Activated B cell treated with CpG ODN at 0.5 μM for 24 hours (primary cell): ENCODE data around the gene RBM47. TPM values are rescaled to one million over a fixed set of nuclear protein-coding genes. Genes with fewer than 3 reads are reported as not detected.
"Not testable (repeated sequence)": the region's sequence is repeated elsewhere in the genome, so short reads cannot be mapped to it uniquely, and the experiment has no call there.

ENCODE experiments used
- ATAC-seq: fragments of 200-7000 bp; cut with Tn5 transposase; one replicate; pipeline ENCODE4 v1.10.0; 2021; ENCODE audit warnings: low read depth, mild to moderate bottlenecking, moderate library complexity
- CTCF ChIA-PET: fragments of 350-600 bp; sonication (Branson Sonifier 250); formaldehyde crosslinking; loops from one replicate; lab custom pipeline; 2021; ENCODE audit warnings: antibody characterized with exemption; lab: Charles Lee
- POLR2A ChIA-PET: fragments of 350-600 bp; sonication (Branson Sonifier 250); formaldehyde crosslinking; loops from one replicate; lab custom pipeline; 2021; ENCODE audit warnings: antibody characterized with exemption; lab: Charles Lee
- DNase-seq: peaks from one replicate; pipeline ENCODE4 v3.0.0; 2022
- H3K27ac Mint-ChIP-seq: one replicate; pipeline ENCODE4 v1.8.0; 2020; ENCODE audit warnings: mixed read lengths
- H3K27me3 Mint-ChIP-seq: one replicate; pipeline ENCODE4 v1.8.0; 2021; ENCODE audit warnings: mixed read lengths
- H3K36me3 Mint-ChIP-seq: one replicate; pipeline ENCODE4 v1.8.0; 2021; ENCODE audit warnings: low read depth, mixed read lengths
- H3K4me1 Mint-ChIP-seq: one replicate; pipeline ENCODE4 v1.8.0; 2021; ENCODE audit warnings: mixed read lengths
- H3K4me3 Mint-ChIP-seq: one replicate; pipeline ENCODE4 v1.8.0; 2020; ENCODE audit warnings: mild to moderate bottlenecking, mixed read lengths
- H3K9me3 Mint-ChIP-seq: one replicate; pipeline ENCODE4 v1.8.0; 2020; ENCODE audit warnings: mixed read lengths
- CTCF ChIP-seq: fragments of 200-600 bp; IDR thresholded peaks from one replicate; pipeline ENCODE4 v1.8.0; 2022; ENCODE audit warnings: antibody characterized with exemption, mild to moderate bottlenecking
- intact Hi-C: fragments of 100-400 bp; cut with micrococcal nuclease; formaldehyde crosslinking; loops from one replicate; pipeline ENCODE4 v1.15.1; 2024
- total RNA-seq: library from RNA; stranded (reverse); gene quantifications from 2 replicates; pipeline ENCODE4 v1.2.3, GENCODE V29; 2022

The RBM47 gene
- total RNA-seq, 1 donor from 2014 or later, result 8.0 TPM

- Mint-ChIP-seq H3K4me1 (no peaks in the 10 kb centered on the region), H3K27me3 (peaks cover 3% of the 10 kb centered on the region), H3K27ac (no peak overlapping the region), H3K36me3 (peaks cover 7% of the 10 kb centered on the region), H3K9me3 (peaks cover 13% of the 10 kb centered on the region), H3K4me3 (no peak overlapping the region)
- intact Hi-C loops, result no loop called here
- ATAC-seq, result no peak
- TF ChIP-seq CTCF, result no peak
- CTCF ChIA-PET, result no interaction called here
- no peak for DNase-seq
- POLR2A ChIA-PET, result no interaction called here
These were observed 219.8 kb downstream of the RBM47 start for GRCh38 chr4:40409835-40410234.

- H3K27me3 Mint-ChIP-seq, ATAC-seq, intact Hi-C loops, CTCF ChIA-PET, H3K36me3 Mint-ChIP-seq, H3K27ac Mint-ChIP-seq, DNase-seq, H3K4me3 Mint-ChIP-seq, H3K4me1 Mint-ChIP-seq, POLR2A ChIA-PET: not testable (repeated sequence)
- peaks cover 13% of the 10 kb centered on the region for H3K9me3 Mint-ChIP-seq
These were observed 222.2 kb downstream of the RBM47 start for GRCh38 chr4:40407468-40407867.

GRCh38 chr4:40406340-40406739 is 223.3 kb downstream of the RBM47 start:
- no peak overlapping the region for H3K4me3 Mint-ChIP-seq

GRCh38 chr4:40405193-40405592 is 224.5 kb downstream of the RBM47 start:
- CTCF ChIA-PET, result no interaction called here
- Mint-ChIP-seq H3K27me3 (peaks cover 3% of the 10 kb centered on the region), H3K36me3 (peaks cover 7% of the 10 kb centered on the region), H3K4me3 (no peak overlapping the region), H3K4me1 (no peaks in the 10 kb centered on the region), H3K9me3 (peaks cover 13% of the 10 kb centered on the region), H3K27ac (no peak overlapping the region)
- no peak for ATAC-seq
- intact Hi-C loops, result no loop called here
- POLR2A ChIA-PET, result no interaction called here
- DNase-seq, result no peak
- TF ChIP-seq CTCF, result no peak

More at GRCh38 chr4:40406340-40406739, 223.3 kb downstream of the RBM47 start:
- intact Hi-C loops, result no loop called here
- CTCF ChIA-PET, result no interaction called here
- POLR2A ChIA-PET, result no interaction called here
- H3K27me3 Mint-ChIP-seq, result peaks cover 3% of the 10 kb centered on the region
- peaks cover 7% of the 10 kb centered on the region for H3K36me3 Mint-ChIP-seq
- ATAC-seq, result no peak
- TF ChIP-seq CTCF, result no peak
- no peaks in the 10 kb centered on the region for H3K4me1 Mint-ChIP-seq
- H3K9me3 Mint-ChIP-seq, result peaks cover 13% of the 10 kb centered on the region
- H3K27ac Mint-ChIP-seq, result no peak overlapping the region
- no peak for DNase-seq

- POLR2A ChIA-PET, result no interaction called here
- peaks cover 13% of the 10 kb centered on the region for H3K9me3 Mint-ChIP-seq
These were observed 226.6 kb downstream of the RBM47 start for GRCh38 chr4:40403081-40403480.

More at GRCh38 chr4:40403081-40403480, 226.6 kb downstream of the RBM47 start:
- H3K36me3 Mint-ChIP-seq, result peaks cover 7% of the 10 kb centered on the region
- intact Hi-C loops, result no loop called here
- H3K27ac Mint-ChIP-seq, result no peak overlapping the region
- no peak for DNase-seq
- CTCF ChIA-PET, result no interaction called here
- no peak for ATAC-seq
- TF ChIP-seq CTCF, result no peak
- H3K4me1 Mint-ChIP-seq, result no peaks in the 10 kb centered on the region
- H3K27me3 Mint-ChIP-seq, result peaks cover 3% of the 10 kb centered on the region
- no peak overlapping the region for H3K4me3 Mint-ChIP-seq
